Endothelial cell of hepatic sinusoid (primary cell): ENCODE data around the gene RESP18.

Experiments used
- in situ Hi-C: cut with HindIII; loops from 2 replicates; pipeline ENCODE4 v1.10.0; 2017; ENCODE audit warnings: low sequenced_read_pairs

Gene RESP18

DNA sequence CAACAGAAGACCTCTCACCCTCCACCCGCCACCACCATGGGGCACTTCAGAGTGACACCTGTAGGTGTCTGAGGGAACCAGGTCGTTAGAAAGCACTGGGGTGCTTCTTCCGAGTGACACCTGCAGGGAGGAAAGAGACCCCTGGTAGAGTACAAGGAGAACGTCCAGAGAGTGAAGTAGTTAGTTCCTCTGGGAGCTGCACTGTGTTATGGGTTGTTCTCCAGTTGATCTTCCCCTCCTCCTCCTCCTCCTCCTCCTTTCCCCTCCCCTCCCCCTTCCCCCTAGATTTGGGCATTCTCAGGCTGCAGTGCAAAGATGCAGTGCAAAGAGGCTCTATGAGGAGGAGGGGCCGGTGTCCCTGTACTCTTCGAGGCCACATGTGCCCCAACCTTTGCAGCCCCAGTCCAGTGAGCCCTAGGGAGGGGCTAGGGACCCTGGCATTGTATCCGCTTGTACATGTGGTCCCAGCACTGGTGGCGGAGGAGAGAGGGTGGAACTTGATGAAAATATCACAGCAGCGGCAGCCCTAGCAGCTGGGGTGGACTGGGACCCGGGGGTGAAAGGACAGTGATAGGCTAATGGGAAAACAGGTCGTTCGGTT, 52.5 kb downstream of the RESP18 start:
- in situ Hi-C loops: no loop called here

DNA sequence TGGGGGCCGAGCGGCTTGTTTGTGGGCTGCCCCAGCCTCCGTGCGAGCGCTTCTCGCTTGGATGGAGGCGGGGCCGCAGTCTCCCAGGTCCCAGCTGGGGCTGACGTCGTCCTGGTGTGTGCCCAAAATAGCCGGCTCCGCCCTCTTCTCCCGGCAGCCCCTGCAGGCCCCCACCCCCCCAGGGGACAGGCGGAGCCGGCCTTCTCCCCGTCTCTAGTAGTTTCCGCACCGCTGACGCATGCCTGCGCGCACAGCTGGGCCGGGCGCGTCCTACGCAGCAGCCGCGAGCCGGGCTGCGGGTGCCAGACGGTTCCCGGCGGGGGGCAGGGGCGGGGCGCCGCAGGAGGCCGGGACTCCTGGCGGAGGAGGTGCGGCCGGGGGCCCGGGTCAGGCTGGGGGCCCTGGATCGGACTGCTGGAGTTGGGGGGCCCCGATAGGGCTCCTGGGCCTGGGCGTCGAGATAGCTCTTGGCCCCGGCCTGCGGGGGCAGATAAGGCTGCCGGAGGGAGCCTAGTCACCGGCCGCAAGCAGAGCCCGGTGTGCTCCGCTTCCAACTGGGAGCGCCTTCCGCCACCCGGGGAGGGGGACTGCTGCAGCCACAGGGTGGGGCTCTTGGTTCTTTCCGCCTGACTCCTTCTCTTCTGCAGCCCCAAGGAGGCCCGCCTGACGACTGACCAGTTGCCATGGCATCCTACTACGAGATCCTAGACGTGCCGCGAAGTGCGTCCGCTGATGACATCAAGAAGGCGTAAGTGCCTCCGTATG, 53.2 kb downstream of the RESP18 start, which contains the start of gene DNAJB2:
Gene DNAJB2 (plus strand): TSS at position 216 of the 765 bp plus-strand sequence. CDS start 468 bp downstream, at position 684.
- in situ Hi-C loops: no loop called here

DNA sequence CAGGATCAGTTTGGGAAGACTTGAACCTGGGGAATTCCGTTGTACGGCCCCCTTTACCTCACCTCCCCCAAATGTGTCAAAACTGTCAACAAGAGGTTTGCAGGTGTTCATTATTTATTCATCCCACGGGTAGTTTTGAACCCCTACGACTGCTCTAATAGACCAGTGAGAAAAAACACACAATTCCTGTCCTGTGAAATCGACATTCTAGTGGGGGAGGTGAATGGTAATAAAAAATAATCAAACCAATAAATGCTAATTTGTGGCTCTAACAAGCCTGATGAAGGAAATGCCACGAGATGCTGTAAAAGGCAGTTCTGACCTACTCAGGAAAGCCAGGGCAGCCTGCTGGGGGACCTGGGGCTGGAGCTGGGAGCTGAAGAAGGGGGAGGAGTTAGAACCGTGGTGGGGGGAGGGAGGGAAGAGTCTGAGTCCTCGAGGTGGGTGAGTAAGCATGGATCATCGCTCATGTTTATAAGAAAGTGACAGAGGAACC, 53.8 kb downstream of the RESP18 start:
- in situ Hi-C loops: no loop called here

DNA sequence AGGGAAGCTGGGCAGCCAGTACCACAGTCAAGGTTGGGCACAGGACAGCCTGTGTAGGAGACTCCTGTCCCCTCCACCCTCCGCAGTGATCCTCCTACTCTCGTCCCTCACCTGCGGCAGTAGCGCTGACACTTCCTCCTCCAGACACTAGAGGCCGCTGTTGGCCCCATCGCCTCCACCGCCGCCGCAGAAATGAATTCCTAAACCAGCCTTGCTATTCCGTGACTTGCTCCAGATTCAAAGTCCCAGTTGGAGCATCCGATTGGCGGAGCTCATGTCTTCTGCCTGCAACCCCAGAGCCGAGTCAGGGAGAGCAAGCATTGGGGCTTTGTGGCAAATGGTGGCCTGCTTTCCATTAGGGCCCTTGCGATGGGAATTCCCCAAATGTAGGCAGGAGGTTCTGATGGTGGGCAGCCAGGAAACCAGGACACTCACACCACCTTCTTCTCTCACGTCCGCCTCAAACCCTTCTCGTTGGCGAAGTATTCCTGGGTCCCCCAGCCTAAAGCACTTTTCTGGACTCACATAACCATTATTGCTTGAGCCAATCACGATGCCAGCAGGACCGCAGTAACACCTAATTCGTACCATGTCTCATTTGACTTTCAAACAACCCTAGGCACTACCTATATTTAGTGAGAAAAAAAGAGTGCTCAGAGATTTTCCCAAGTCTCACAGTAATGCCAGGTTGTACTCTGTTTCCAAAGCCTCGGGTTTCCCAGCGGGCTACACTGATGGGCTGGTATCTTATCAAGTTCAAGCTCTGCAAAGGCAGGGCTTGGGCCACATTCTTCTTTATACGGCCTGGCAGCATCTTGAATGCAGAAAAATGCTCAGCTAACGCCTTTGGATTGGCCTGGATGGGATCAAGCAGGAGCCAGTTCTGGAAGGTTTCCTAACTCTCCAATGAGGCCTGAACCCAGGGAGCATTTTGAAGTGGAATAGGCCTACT, 54.6 kb downstream of the RESP18 start:
- in situ Hi-C loops: no loop called here
